CD4-positive, CD25-positive, alpha-beta regulatory T cell (primary cell): Measurements from ENCODE around the gene NOX4. TPM values are rescaled to one million over a fixed set of nuclear protein-coding genes. Genes with fewer than 3 reads are reported as not detected.
"Not testable (repeated sequence)": the region's sequence is repeated elsewhere in the genome, so short reads cannot be mapped to it uniquely, and the experiment has no call there.

Source experiments
- ATAC-seq, 2 donors: fragments of 150-1000 bp; cut with Tn5 transposase; one replicate each; pipeline ENCODE4 v1.10.0; 2021; ENCODE audit warnings: low read depth in 2 of 2, moderate number of reproducible peaks in 2 of 2, moderate library complexity in 1 of 2
- DNase-seq, 3 donors: peaks; one replicate each; pipeline versions ENCODE4 v3.0.0 to v3.0.0-alpha.2; 2012 to 2022; ENCODE audit warnings: mixed read lengths in 1 of 3
- H3K27ac ChIP-seq: one replicate; pipeline ENCODE4 v1.7.0; 2013; ENCODE audit warnings: mild to moderate bottlenecking, low read length; ENCODE audit not compliant: insufficient read depth, poor library complexity, severe bottlenecking
- H3K27me3 ChIP-seq: one replicate; pipeline ENCODE4 v1.7.0; 2013; ENCODE audit warnings: low read length; ENCODE audit not compliant: control insufficient read depth, insufficient read depth
- H3K36me3 ChIP-seq: one replicate; pipeline ENCODE4 v1.7.0; 2013; ENCODE audit warnings: mild to moderate bottlenecking, low read length, moderate library complexity; ENCODE audit not compliant: control insufficient read depth, insufficient read depth
- H3K4me1 ChIP-seq: 2 replicates; pipeline ENCODE4 v1.7.0; 2013; ENCODE audit warnings: mild to moderate bottlenecking, low read length; ENCODE audit not compliant: insufficient read depth, control insufficient read depth, poor library complexity, severe bottlenecking
- H3K4me3 ChIP-seq: one replicate; pipeline ENCODE4 v1.7.0; 2013; ENCODE audit warnings: low read depth, mild to moderate bottlenecking, low read length, moderate library complexity
- H3K9me3 ChIP-seq, 2 experiments: 1 replicate in 1 of 2; 2 replicates in 1 of 2; pipeline ENCODE4 v1.7.0; 2013; ENCODE audit warnings: low read length in 2 of 2, mild to moderate bottlenecking in 1 of 2, moderate library complexity in 1 of 2; ENCODE audit not compliant: control insufficient read depth in 2 of 2
- H3K27ac Mint-ChIP-seq, 3 donors: one replicate each; pipeline ENCODE4 v1.8.0; 2020 to 2022; ENCODE audit warnings: mild to moderate bottlenecking in 3 of 3, mixed read lengths in 3 of 3, moderate library complexity in 2 of 3
- H3K27me3 Mint-ChIP-seq: one replicate; pipeline ENCODE4 v1.8.0; 2022; ENCODE audit warnings: mild to moderate bottlenecking, mixed read lengths
- H3K36me3 Mint-ChIP-seq: one replicate; pipeline ENCODE4 v1.8.0; 2020; ENCODE audit warnings: mixed read lengths
- H3K4me1 Mint-ChIP-seq, 4 donors: one replicate each; pipeline ENCODE4 v1.8.0; 2020 to 2022; ENCODE audit warnings: mixed read lengths in 4 of 4, mild to moderate bottlenecking in 1 of 4
- H3K4me3 Mint-ChIP-seq, 4 donors: one replicate each; pipeline ENCODE4 v1.8.0; 2020 to 2022; ENCODE audit warnings: mild to moderate bottlenecking in 4 of 4, mixed read lengths in 4 of 4, moderate library complexity in 3 of 4
- H3K9me3 Mint-ChIP-seq, 7 donors: one replicate each; pipeline ENCODE4 v1.8.0; 2020 to 2022; ENCODE audit warnings: mixed read lengths in 7 of 7, mild to moderate bottlenecking in 3 of 7, moderate library complexity in 2 of 7
- polyA plus RNA-seq, 4 donors: library from polyadenylated mRNA; unstranded; fragments of 300-500 nt; fragmentation: Illumina TruSeq; gene quantifications; one replicate each; pipeline ENCODE4 v1.2.3, GENCODE V29; 2021
- total RNA-seq: library from RNA; stranded (reverse); gene quantifications from one replicate; pipeline ENCODE4 v1.2.3, GENCODE V29; 2022

Gene NOX4
- total and polyA plus RNA-seq, 5 donors from 2014 or later: not detected

- Mint-ChIP-seq H3K36me3 (no peaks in the 10 kb centered on the region), H3K27me3 (no peaks in the 10 kb centered on the region), H3K4me3 (no peak overlapping the region), H3K9me3 (peaks cover 0 to 5% (median 1%) of the 10 kb centered on the region in 7 donors), H3K27ac (no peak overlapping the region), H3K4me1 (no peaks in the 10 kb centered on the region)
- no peaks in the 10 kb centered on the region for H3K9me3 ChIP-seq
- no peak overlapping the region for H3K27ac ChIP-seq
- no peaks in the 10 kb centered on the region for H3K4me1 ChIP-seq
- ATAC-seq (no peak), DNase-seq (no peak)
- H3K27me3 ChIP-seq: no peaks in the 10 kb centered on the region
- H3K4me3 ChIP-seq: no peak overlapping the region
- no peaks in the 10 kb centered on the region for H3K36me3 ChIP-seq
Observed at GRCh38 chr11:89437317-89437716, 53.9 kb downstream of the NOX4 start.

GRCh38 chr11:89436071-89436470 is 55.1 kb downstream of the NOX4 start:
- Mint-ChIP-seq H3K27me3 (no peaks in the 10 kb centered on the region), H3K4me1 (no peaks in the 10 kb centered on the region)

GRCh38 chr11:89433278-89433677 is 57.9 kb downstream of the NOX4 start:
- Histone ChIP-seq H3K4me3 (no peak overlapping the region), H3K36me3 (no peaks in the 10 kb centered on the region), H3K27me3 (no peaks in the 10 kb centered on the region), H3K27ac (no peak overlapping the region), H3K9me3 (no peaks in the 10 kb centered on the region), H3K4me1 (no peaks in the 10 kb centered on the region)
- Mint-ChIP-seq H3K4me1 (no peaks in the 10 kb centered on the region), H3K9me3 (peaks cover 0 to 3% (median 0%) of the 10 kb centered on the region in 7 donors), H3K27me3 (no peaks in the 10 kb centered on the region), H3K36me3 (no peaks in the 10 kb centered on the region), H3K27ac (no peak overlapping the region), H3K4me3 (no peak overlapping the region)
- no peak for ATAC-seq
- no peak for DNase-seq

More at GRCh38 chr11:89436071-89436470, 55.1 kb downstream of the NOX4 start:
- Mint-ChIP-seq H3K9me3 (peaks cover 0 to 5% (median 0%) of the 10 kb centered on the region in 7 donors), H3K27ac (no peak overlapping the region), H3K36me3 (no peaks in the 10 kb centered on the region), H3K4me3 (no peak overlapping the region)
- H3K27me3 ChIP-seq: no peaks in the 10 kb centered on the region
- no peak overlapping the region for H3K27ac ChIP-seq
- no peaks in the 10 kb centered on the region for H3K36me3 ChIP-seq
- no peaks in the 10 kb centered on the region for H3K9me3 ChIP-seq
- no peaks in the 10 kb centered on the region for H3K4me1 ChIP-seq
- no peak for ATAC-seq
- no peak overlapping the region for H3K4me3 ChIP-seq
- DNase-seq: no peak

DNA sequence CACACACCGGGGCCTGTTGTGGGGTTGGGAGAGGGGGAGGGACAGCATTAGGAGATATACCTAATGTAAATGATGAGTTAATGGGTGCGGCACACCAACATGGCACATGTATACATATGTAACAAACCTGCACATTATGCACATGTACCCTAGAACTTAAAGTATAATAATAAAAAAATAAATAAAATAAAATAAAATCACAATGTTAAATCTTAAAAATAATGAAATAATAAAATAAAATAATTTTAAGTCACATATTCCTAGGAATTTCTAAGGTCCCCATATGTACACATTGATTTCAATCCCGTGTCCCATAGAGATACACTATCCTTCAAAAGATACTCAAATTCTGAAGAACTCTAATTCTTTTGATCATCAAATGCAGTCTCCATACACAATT is 59.0 kb downstream of the NOX4 start:
- not testable (repeated sequence) for DNase-seq, H3K27me3 Mint-ChIP-seq, H3K27ac Mint-ChIP-seq, H3K27me3 ChIP-seq, H3K9me3 ChIP-seq, H3K9me3 Mint-ChIP-seq, H3K4me1 Mint-ChIP-seq, H3K27ac ChIP-seq, H3K4me1 ChIP-seq, H3K4me3 Mint-ChIP-seq, H3K36me3 Mint-ChIP-seq, H3K36me3 ChIP-seq, ATAC-seq, H3K4me3 ChIP-seq

DNA sequence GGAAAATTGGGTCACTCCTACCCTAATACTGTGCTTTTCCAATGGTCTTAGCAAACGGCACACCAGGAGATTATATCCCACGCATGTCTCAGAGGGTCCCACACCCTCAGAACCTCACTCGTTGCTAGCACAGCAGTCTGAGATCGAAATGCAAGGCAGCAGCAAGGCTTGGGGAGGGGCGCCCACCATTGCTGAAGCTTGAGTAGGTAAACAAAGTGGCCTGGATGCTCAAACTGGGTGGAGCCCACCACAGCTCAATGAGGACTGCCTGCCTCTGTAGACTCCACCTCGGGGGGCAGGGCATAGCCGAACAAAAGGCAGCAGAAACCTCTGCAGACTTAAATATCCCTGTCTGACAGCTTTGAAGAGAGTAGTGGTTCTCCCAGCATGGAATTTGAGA is 64.7 kb downstream of the NOX4 start:
- not testable (repeated sequence) for H3K4me3 ChIP-seq, H3K27me3 ChIP-seq, H3K4me1 ChIP-seq, H3K9me3 ChIP-seq, H3K27ac ChIP-seq, H3K36me3 ChIP-seq, DNase-seq, H3K27me3 Mint-ChIP-seq, H3K9me3 Mint-ChIP-seq, H3K27ac Mint-ChIP-seq, H3K4me3 Mint-ChIP-seq, H3K4me1 Mint-ChIP-seq, H3K36me3 Mint-ChIP-seq, ATAC-seq

GRCh38 chr11:89421718-89422117 is 69.5 kb downstream of the NOX4 start:
- Histone ChIP-seq H3K9me3 (no peaks in the 10 kb centered on the region), H3K36me3 (no peaks in the 10 kb centered on the region), H3K4me3 (no peak overlapping the region), H3K4me1 (no peaks in the 10 kb centered on the region), H3K27ac (no peak overlapping the region), H3K27me3 (no peaks in the 10 kb centered on the region)
- no peak overlapping the region for H3K27ac Mint-ChIP-seq
- H3K4me1 Mint-ChIP-seq: no peaks in the 10 kb centered on the region
- H3K9me3 Mint-ChIP-seq: peaks cover 0 to 3% (median 0%) of the 10 kb centered on the region in 7 donors
- ATAC-seq: no peak
- H3K4me3 Mint-ChIP-seq: no peak overlapping the region
- H3K36me3 Mint-ChIP-seq: no peaks in the 10 kb centered on the region
- no peak for DNase-seq
- H3K27me3 Mint-ChIP-seq: no peaks in the 10 kb centered on the region

DNA sequence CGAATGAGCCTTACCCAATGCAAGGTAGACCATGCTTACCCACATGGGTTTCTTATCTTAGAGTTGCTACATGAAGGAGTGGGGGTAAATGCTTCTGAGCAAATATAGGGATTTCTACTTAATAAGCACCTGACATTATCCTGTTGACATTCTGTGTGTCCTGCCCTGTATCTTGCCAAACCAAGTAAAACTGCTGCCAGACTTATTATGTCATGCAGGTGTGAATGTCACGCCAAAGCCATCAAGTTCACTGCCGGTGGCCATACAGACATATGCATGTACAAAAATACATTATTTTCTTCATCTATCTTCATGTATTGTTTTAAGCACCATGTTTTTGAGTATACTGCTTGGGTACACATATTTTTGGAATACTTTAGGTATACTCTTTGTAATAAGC is 70.2 kb downstream of the NOX4 start:
- no peak overlapping the region for H3K27ac ChIP-seq
- no peak for ATAC-seq
- no peaks in the 10 kb centered on the region for H3K27me3 ChIP-seq
- no peak overlapping the region for H3K4me3 ChIP-seq
- H3K36me3 Mint-ChIP-seq: no peaks in the 10 kb centered on the region
- DNase-seq: no peak
- no peaks in the 10 kb centered on the region for H3K9me3 ChIP-seq
- H3K27me3 Mint-ChIP-seq: no peaks in the 10 kb centered on the region
- H3K9me3 Mint-ChIP-seq: peaks cover 0 to 3% (median 0%) of the 10 kb centered on the region in 7 donors
- no peaks in the 10 kb centered on the region for H3K4me1 Mint-ChIP-seq
- H3K4me1 ChIP-seq: no peaks in the 10 kb centered on the region
- H3K4me3 Mint-ChIP-seq: no peak overlapping the region
- H3K36me3 ChIP-seq: no peaks in the 10 kb centered on the region
- H3K27ac Mint-ChIP-seq: no peak overlapping the region

- no peak overlapping the region for H3K27ac Mint-ChIP-seq
- DNase-seq: no peak
- ATAC-seq: no peak
- Histone ChIP-seq H3K36me3 (no peaks in the 10 kb centered on the region), H3K9me3 (no peaks in the 10 kb centered on the region), H3K4me3 (no peak overlapping the region), H3K4me1 (no peaks in the 10 kb centered on the region), H3K27ac (no peak overlapping the region), H3K27me3 (no peaks in the 10 kb centered on the region)
- H3K9me3 Mint-ChIP-seq: peaks cover 0 to 7% (median 0%) of the 10 kb centered on the region in 7 donors
- H3K27me3 Mint-ChIP-seq: no peaks in the 10 kb centered on the region
- no peaks in the 10 kb centered on the region for H3K36me3 Mint-ChIP-seq
- H3K4me1 Mint-ChIP-seq: no peaks in the 10 kb centered on the region
- no peak overlapping the region for H3K4me3 Mint-ChIP-seq
Observed at GRCh38 chr11:89416961-89417360, 74.2 kb downstream of the NOX4 start.
